Loucy (cell line): ENCODE data around the gene GTPBP6.

Experiments used
- CTCF ChIP-seq: fragments of 200-600 bp; sonication (generic); conservative IDR thresholded peaks from 2 replicates; pipeline ENCODE4 v1.5.1; 2014; ENCODE audit warnings: mild to moderate bottlenecking, antibody characterized with exemption, low read length
- EZH2phosphoT487 ChIP-seq: fragments of 200-600 bp; IDR thresholded peaks from 2 replicates; pipeline ENCODE4 v1.6.1; 2018; ENCODE audit warnings: antibody characterized with exemption, mild to moderate bottlenecking, moderate library complexity, borderline replicate concordance

DNA sequence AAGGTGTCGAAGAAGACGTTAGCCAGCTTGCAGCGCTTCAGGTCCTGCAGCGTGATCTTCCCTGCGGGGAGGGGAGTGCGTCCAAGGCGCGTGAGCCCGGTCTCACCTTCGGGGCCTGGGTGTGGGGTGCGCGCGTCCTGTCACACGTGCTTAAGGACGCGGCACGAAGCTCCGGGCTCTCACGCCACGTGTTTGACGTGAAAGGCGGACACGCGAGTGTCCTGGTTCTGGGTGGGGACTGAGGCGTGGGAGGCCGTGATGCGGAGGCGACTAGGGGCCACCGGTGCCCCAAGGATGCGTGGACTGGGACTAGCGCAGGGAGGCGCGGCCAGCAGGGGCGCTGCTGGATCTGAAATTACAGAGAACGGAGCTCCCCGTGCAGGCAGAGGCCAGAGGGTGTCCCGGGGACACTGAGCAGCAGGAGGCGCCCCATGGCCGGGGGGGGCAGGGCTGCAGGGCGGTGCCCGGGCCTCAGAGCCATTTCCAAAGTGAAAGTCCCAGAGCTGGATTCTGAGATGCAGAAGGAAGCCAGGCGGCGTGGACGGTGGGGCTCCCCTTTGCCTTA lies 20.3 kb upstream of the GTPBP6 start:
- TF ChIP-seq EZH2phosphoT487 (no peak), CTCF (no peak)
